Measurements from ENCODE around the gene MTRFR.
"Not testable (repeated sequence)": the region's sequence is repeated elsewhere in the genome, so short reads cannot be mapped to it uniquely, and the experiment has no call there.

Gene MTRFR

DNA sequence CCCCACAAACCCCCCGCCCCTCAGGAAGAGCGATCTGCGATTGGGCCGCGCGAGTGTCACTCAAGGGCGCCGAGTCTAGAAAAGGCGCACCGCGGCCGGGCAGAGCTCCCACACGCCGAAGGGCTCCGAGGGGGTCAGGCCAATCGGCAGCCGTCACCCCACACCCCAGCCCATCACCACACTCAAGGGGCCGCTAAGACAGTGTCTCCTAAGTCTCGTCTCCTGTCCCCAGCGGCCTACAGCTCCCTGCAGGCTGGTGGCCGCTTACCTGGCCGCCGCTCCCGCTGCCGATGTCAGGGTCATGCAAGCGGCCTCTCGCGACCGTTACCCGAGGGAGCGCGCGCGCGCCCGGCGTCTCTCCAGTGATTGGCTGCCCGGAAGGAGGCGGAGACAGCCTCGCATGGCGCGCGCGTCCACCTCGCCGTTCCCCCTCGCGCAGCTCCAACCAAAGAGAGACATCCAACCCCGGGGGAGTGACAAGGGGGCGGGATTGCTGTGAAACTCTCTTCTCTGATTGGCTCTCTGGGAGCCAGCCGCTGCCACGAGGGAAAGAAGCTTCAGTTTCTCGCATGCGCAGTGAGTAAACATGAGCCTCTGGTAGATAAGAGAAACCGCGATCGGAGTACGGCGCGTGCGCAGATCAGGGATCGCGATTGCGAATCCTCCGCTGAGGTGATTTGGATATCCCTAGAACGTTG is at the start of gene MTRFR, which contains the start of gene MPHOSPH9:
TSS of gene MTRFR (plus strand) at position 630 of the 698 bp plus-strand sequence. CDS start 20,239 bp downstream, outside the sequence.
TSS of gene MPHOSPH9 (minus strand) at position 335 of the 698 bp plus-strand sequence. CDS start 2,777 bp downstream, outside the sequence.
- POLR2A ChIA-PET = interaction anchor here (0.5 to 2.3 kb wide), 39 partner anchors 9 to 1881 kb away, joined by 3 to 41 read pairs (median 4); partner anchors contain the start of genes ATP6V0A2, KMT5A, OGFOD2 and SBNO1
- TF ChIP-seq, protein P1, sequence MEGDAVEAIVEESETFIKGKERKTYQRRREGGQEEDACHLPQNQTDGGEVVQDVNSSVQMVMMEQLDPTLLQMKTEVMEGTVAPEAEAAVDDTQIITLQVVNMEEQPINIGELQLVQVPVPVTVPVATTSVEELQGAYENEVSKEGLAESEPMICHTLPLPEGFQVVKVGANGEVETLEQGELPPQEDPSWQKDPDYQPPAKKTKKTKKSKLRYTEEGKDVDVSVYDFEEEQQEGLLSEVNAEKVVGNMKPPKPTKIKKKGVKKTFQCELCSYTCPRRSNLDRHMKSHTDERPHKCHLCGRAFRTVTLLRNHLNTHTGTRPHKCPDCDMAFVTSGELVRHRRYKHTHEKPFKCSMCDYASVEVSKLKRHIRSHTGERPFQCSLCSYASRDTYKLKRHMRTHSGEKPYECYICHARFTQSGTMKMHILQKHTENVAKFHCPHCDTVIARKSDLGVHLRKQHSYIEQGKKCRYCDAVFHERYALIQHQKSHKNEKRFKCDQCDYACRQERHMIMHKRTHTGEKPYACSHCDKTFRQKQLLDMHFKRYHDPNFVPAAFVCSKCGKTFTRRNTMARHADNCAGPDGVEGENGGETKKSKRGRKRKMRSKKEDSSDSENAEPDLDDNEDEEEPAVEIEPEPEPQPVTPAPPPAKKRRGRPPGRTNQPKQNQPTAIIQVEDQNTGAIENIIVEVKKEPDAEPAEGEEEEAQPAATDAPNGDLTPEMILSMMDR (IDR thresholded peaks at IDR 0.05; ENCODE audit: control extremely low read depth, extremely low read depth, low read depth, missing control alignments) = no peak
- CTCF ChIA-PET = interaction anchor here (0.8 to 2.7 kb wide), 11 partner anchors 9 to 439 kb away, joined by 3 to 18 read pairs (median 4); partner anchors contain the start of gene ARL6IP4
- peak; percentile 96 for DNase-seq (ENCODE audit: extremely low spot score)

DNA sequence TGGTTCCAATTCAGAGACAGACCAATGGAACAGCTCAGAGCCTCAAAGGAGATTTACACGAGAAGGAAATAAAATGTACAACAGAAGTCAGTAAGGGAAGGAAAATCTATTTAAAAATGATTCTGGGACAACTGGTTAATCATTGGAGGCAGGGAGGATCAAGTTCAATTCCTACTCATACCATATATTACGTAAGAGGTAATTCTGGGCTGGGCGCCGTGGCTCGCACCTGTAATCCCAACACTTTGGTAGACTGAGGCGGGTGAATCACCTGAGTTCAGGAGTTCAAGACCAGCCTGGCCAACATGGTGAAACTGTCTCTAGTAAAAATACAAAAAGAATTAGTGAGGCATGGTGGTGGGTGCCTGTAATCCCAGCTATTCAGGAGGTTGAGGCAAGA is 45.6 kb upstream of the MTRFR start:
- ChIA-PET POLR2A (no interaction called here), CTCF (interaction anchor here (1.2 kb wide), 1 partner anchor 31 kb away, joined by 3 read pairs; no protein-coding TSS in a partner anchor)
- no peak for DNase-seq (ENCODE audit: extremely low spot score)
- TF ChIP-seq, protein P1 (IDR thresholded peaks at IDR 0.05; ENCODE audit: control extremely low read depth, extremely low read depth, low read depth, missing control alignments) = no peak

DNA sequence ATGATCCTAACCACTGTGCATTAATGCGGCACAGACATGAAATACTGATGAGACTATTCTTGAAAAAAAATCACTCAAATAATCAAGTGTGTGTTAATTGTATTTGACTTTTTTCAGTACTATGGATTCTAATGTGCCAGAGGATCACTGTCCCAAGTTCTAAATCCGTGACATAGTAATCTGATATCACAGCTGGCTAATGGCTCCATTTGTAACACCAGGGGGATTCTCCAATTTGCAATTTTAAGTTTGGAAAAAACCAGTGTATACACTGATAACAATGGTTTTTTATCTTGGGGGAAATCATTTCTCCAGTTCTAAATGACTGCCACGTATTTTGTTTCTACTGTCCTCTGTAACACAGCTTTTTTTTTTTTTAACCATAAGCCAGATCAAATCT is 33.3 kb upstream of the MTRFR start:
- DNase-seq (ENCODE audit: extremely low spot score) = no peak
- TF ChIP-seq, protein P1 (IDR thresholded peaks at IDR 0.05; ENCODE audit: control extremely low read depth, extremely low read depth, low read depth, missing control alignments) = no peak
- ChIA-PET CTCF (no interaction called here), POLR2A (interaction anchor here (0.5 kb wide), 1 partner anchor 224 kb away, joined by 3 read pairs; no protein-coding TSS in a partner anchor)

DNA sequence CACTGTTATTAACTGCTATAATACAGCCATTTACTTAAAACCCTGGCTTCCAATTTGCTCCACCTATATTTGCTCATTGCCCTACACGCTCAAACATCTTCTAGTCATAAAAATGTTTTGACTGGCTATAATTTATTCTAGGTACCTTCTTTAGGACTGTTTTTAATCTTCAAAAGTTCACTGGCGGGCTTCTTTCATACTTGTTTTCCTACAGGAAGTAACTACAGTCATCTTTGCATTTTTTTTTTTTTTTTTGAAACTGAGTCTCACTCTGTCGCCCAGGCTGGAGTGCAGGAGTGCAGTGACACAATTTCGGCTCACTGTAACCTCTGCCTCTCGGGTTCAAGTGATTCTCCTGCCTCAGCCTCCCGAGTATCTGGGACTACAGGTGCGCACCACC is 32.8 kb upstream of the MTRFR start:
- no peak for DNase-seq (ENCODE audit: extremely low spot score)
- ChIA-PET CTCF (no interaction called here), POLR2A (no interaction called here)
- TF ChIP-seq, protein P1 (IDR thresholded peaks at IDR 0.05; ENCODE audit: control extremely low read depth, extremely low read depth, low read depth, missing control alignments) = no peak

DNA sequence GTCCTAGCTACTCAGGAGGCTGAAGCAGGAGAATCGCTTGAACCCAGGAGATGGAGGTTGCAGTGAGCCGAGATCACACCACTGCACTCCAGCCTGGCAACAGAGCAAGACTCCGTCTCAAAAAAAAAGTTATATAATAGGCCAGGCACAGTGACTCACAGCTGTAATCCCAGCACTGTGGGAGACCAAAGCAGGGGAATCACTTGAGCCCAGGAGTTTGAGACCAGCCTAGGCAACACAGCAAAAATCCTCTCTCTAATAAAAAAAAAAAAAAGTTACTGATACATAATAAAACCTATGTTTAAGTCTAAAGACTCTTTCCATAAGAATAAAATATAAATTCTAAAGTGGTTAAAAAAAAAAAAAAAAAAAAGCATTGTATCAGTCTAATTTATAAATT is 26.4 kb upstream of the MTRFR start:
- POLR2A ChIA-PET; DNase-seq (ENCODE audit: extremely low spot score): not testable (repeated sequence)
- CTCF ChIA-PET = interaction anchor here (1.8 kb wide), 1 partner anchor 163 kb away, joined by 4 read pairs; no protein-coding TSS in a partner anchor

DNA sequence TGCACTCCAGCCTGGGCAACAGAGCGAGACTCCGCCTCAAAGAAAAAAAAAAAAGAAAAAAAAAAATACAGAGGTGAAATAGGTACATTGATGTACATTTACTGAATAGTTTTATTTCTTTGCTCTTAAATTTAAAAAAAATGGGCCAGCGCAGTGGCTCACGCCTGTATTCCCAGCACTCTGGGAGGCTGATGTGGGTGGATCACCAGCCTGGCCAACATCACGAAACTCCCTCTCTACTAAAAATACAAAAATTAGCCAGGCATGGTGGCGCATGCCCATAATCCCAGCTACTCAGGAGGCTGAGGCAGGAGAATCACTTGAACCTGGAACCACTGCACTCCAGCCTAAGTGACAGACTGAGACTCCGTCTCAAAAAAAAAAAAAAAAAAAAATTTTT is 25.4 kb upstream of the MTRFR start:
- CTCF ChIA-PET = interaction anchor here (0.8 to 2.1 kb wide), 2 partner anchors 9 to 15 kb away, joined by 3 to 5 read pairs; no protein-coding TSS in a partner anchor
- POLR2A ChIA-PET = interaction anchor here (0.7 kb wide), 1 partner anchor 1413 kb away, joined by 3 read pairs; no protein-coding TSS in a partner anchor
- not testable (repeated sequence) for DNase-seq (ENCODE audit: extremely low spot score)

DNA sequence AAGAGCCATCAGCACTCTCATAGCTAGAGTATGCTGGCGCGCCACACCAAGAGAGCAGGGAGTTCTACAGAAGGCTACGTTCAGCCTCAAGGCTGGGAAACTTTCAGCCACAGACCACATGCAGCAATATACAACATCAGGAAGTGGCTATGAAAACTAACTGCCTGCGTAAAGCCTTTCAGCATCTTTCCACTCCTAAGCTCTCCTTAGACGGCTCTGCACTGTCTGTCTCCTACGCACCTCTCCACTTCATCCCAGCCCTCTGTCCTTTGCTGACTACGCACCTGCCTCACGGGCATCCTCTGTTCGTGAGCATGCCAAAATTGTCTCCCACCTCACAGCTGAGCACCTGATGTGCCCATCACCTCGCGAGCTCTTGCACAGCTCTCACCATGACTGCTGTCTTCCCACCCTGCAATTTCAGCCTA is 10.0 kb upstream of the MTRFR start:
- CTCF ChIA-PET = interaction anchor here (0.7 to 3.5 kb wide), 8 partner anchors 9 to 358 kb away, joined by 3 to 21 read pairs (median 4); partner anchors contain the start of genes MPHOSPH9 and MTRFR
- POLR2A ChIA-PET = interaction anchor here (0.6 to 2.3 kb wide), 3 partner anchors 10 to 412 kb away, joined by 4 to 41 read pairs (median 9); partner anchors contain the start of genes MPHOSPH9 and MTRFR
- peak; percentile 29 for DNase-seq (ENCODE audit: extremely low spot score)
- TF ChIP-seq, protein P1 (IDR thresholded peaks at IDR 0.05; ENCODE audit: control extremely low read depth, extremely low read depth, low read depth, missing control alignments) = no peak

Measured in GM10248 (cell line).